Measurements from ENCODE around the gene PKHD1.

Gene PKHD1

GRCh38 chr6:51818520-51819022 lies 268.8 kb downstream of the PKHD1 start:
- H3K4me3 ChIP-seq (ENCODE audit: low read depth, low read length) = no peak overlapping the region
- TF ChIP-seq, protein P1, sequence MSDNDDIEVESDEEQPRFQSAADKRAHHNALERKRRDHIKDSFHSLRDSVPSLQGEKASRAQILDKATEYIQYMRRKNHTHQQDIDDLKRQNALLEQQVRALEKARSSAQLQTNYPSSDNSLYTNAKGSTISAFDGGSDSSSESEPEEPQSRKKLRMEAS (IDR thresholded peaks at IDR 0.05; ENCODE audit: low read depth, low read length) = no peak
- TF ChIP-seq MYC (IDR thresholded peaks at IDR 0.05; ENCODE audit: low read depth, low read length) = no peak
- TF ChIP-seq CTCF (IDR thresholded peaks at IDR 0.05; ENCODE audit: low read depth, low read length) = no peak
- no peak for TF ChIP-seq POLR2A (IDR thresholded peaks at IDR 0.05; ENCODE audit: extremely low read depth, insufficient read length)
- DNase-seq (ENCODE audit: low read depth) = no peak

GRCh38 chr6:51817832-51818231 lies 269.6 kb downstream of the PKHD1 start:
- no peak for DNase-seq (ENCODE audit: low read depth)
- TF ChIP-seq CTCF (IDR thresholded peaks at IDR 0.05; ENCODE audit: low read depth, low read length) (no peak), MYC (IDR thresholded peaks at IDR 0.05; ENCODE audit: low read depth, low read length) (no peak), POLR2A (IDR thresholded peaks at IDR 0.05; ENCODE audit: extremely low read depth, insufficient read length) (no peak)
- TF ChIP-seq, protein P1 (IDR thresholded peaks at IDR 0.05; ENCODE audit: low read depth, low read length) = no peak
- H3K4me3 ChIP-seq (ENCODE audit: low read depth, low read length) = no peak overlapping the region

- no peak overlapping the region for H3K4me3 ChIP-seq (ENCODE audit: low read depth, low read length)
- no peak for TF ChIP-seq MYC (IDR thresholded peaks at IDR 0.05; ENCODE audit: low read depth, low read length)
- no peak for DNase-seq (ENCODE audit: low read depth)
Measured at GRCh38 chr6:51814418-51814817, 273.0 kb downstream of the PKHD1 start.

- DNase-seq (ENCODE audit: low read depth) = no peak
- TF ChIP-seq MYC (IDR thresholded peaks at IDR 0.05; ENCODE audit: low read depth, low read length) (no peak), CTCF (IDR thresholded peaks at IDR 0.05; ENCODE audit: low read depth, low read length) (no peak), POLR2A (IDR thresholded peaks at IDR 0.05; ENCODE audit: extremely low read depth, insufficient read length) (no peak)
- TF ChIP-seq, protein P1 (IDR thresholded peaks at IDR 0.05; ENCODE audit: low read depth, low read length) = no peak
Measured at GRCh38 chr6:51813904-51814303, 273.5 kb downstream of the PKHD1 start.

DNA sequence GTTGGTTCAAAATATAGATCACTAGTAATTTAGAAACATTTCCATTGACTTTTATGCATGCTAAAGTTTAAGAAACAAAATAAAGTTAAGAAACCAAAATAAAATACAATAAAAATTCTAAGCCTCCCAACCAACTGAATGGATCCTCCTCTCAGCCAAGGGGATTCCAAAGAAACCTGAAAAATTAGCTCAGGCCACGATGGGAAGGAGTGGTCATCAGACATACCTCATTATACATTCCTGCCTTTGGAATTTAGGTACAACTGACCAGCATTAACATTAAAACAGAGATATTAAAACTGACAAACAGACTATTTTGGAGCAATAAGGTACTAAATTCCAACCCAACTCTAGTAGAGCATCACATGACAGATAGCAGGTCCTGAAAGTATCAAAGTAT lies 275.2 kb downstream of the PKHD1 start:
- TF ChIP-seq, protein P1 (IDR thresholded peaks at IDR 0.05; ENCODE audit: low read depth, low read length) = no peak
- TF ChIP-seq POLR2A (IDR thresholded peaks at IDR 0.05; ENCODE audit: extremely low read depth, insufficient read length) = no peak
- no peak for TF ChIP-seq MYC (IDR thresholded peaks at IDR 0.05; ENCODE audit: low read depth, low read length)
- TF ChIP-seq CTCF (IDR thresholded peaks at IDR 0.05; ENCODE audit: low read depth, low read length) = no peak
- no peak for DNase-seq (ENCODE audit: low read depth)
- no peak overlapping the region for H3K4me3 ChIP-seq (ENCODE audit: low read depth, low read length)

More at GRCh38 chr6:51813904-51814303, 273.5 kb downstream of the PKHD1 start:
- H3K4me3 ChIP-seq (ENCODE audit: low read depth, low read length) = no peak overlapping the region

GRCh38 chr6:51805517-51805916 lies 281.9 kb downstream of the PKHD1 start:
- DNase-seq (ENCODE audit: low read depth) = no peak
- TF ChIP-seq, protein P1 (IDR thresholded peaks at IDR 0.05; ENCODE audit: low read depth, low read length) = no peak
- H3K4me3 ChIP-seq (ENCODE audit: low read depth, low read length) = no peak overlapping the region

DNA sequence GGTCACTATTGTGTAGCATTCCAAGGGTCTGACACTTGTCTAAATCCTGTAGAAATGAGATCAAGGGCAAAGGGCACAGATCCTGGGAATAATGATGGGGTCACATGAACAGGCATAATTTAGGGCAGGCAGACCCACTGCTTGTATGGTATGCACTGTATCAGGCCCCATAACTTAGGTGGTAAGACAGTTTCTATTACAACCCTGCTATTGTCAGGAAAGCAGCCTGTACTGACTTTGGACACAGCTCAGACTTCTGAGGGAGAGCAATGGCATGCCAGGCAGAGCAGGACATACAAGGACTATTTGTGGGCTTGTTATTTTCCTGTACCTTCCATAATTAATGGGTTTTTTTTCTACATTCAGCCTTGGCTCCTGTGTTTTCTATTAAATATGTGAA lies 286.8 kb downstream of the PKHD1 start:
- no peak for DNase-seq (ENCODE audit: low read depth)
- TF ChIP-seq, protein P1 (IDR thresholded peaks at IDR 0.05; ENCODE audit: low read depth, low read length) = no peak
- no peak for TF ChIP-seq MYC (IDR thresholded peaks at IDR 0.05; ENCODE audit: low read depth, low read length)
- TF ChIP-seq CTCF (IDR thresholded peaks at IDR 0.05; ENCODE audit: low read depth, low read length) = no peak
- TF ChIP-seq POLR2A (IDR thresholded peaks at IDR 0.05; ENCODE audit: extremely low read depth, insufficient read length) = no peak
- H3K4me3 ChIP-seq (ENCODE audit: low read depth, low read length) = no peak overlapping the region
